Tongue (tissue), 2 donors: ENCODE data around the gene PHLPP1. TPM values are rescaled to one million over a fixed set of nuclear protein-coding genes. Genes with fewer than 3 reads are reported as not detected.

Source experiments
- DNase-seq: peaks from one replicate; pipeline ENCODE4 v3.0.0-alpha.2; 2015
- total RNA-seq: library from RNA; depleted of rRNA; stranded (reverse); fragments of >200 nt; gene quantifications from one replicate; pipeline ENCODE4 v1.2.3, GENCODE V29; 2014

The PHLPP1 gene
- total RNA-seq, 1 donor from 2014 or later, result 8.8 TPM

DNA sequence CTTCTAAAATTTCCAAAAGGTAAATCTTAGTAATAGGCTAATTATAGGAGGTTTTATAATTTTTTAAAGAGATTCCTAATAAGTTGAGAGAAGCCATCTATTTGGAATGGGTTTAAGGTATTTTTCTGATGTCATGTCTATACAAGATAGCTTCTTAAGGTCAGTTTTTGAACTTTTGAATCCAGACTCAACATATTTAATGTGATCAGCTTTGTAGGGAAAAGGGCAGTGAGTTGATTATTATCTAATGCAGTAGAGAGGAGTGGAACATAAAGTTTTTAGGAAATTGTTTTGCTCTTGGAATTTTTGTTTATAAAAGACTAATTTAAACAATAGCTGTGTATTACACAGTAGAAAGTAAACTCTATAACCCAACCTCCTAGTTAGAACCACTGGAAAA lies 96.3 kb downstream of the PHLPP1 start:
- no peak for DNase-seq

DNA sequence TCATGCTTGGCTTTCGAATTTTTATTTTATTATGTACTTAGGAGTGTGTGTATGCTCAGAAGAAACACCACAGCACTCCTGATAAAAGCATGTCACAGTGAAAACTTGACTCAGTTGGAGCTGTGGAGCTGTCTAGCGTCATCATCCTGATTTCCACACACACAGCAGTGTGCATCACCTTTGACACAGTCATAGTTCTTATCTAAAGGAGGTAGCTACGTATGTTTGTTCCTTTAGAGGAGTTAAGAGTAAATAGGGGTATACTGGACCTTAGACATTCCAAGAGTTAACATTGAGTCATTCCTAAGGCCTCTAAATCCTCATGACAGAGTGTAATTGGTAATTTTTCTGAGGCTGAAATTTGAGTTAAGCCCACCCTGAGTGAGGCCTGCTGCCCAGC lies 96.9 kb downstream of the PHLPP1 start:
- no peak for DNase-seq

GRCh38 chr18:62812876-62813275 lies 97.5 kb downstream of the PHLPP1 start:
- DNase-seq, result no peak

- no peak for DNase-seq
Measured at GRCh38 chr18:62814132-62814759, 98.9 kb downstream of the PHLPP1 start.

DNA sequence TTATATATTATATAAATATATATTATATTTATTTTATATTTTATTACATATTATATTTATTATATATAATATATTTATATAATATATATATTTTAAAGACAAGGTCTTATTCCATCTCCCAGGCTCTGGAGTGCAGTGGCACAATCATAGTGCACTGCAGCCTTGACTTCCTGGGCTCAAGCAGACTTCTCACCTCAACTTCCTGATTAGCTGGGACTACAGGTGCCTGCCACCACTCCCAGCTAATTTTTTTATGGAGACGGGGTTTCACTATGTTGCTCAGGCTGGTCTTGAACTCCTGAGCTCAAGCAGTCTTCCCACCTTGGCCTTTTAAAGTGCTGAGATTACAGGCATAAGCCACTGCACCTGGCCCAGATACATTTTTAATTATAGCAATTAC lies 110.0 kb downstream of the PHLPP1 start:
- DNase-seq, result no peak

GRCh38 chr18:62827397-62827796 lies 112.1 kb downstream of the PHLPP1 start:
- no peak for DNase-seq

DNA sequence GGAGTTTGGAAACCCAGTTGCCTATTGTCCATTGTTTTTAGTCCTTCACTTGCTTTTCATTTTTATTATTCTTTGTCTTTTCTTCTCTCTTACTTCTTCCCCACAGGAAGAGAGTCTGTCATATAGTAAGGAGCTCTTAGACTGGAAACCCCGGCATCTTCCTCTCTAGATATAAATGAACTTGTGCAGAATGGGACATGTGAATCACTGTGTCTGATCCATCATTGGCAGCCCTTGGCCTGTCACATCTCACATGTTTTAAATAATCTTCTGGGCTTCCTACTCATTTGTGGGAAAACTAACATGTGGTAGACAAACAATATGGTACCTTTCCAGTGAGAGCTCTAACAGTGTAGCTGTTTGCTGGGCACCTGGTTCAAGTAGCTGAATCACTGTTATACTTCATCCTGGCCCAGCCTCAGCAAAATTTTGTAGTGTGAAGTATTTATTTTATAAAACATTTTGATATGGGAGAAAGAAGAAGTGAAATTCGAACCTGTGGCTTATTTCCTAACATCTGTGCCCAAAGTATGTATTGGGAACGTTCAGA lies 112.8 kb downstream of the PHLPP1 start:
- no peak for DNase-seq

DNA sequence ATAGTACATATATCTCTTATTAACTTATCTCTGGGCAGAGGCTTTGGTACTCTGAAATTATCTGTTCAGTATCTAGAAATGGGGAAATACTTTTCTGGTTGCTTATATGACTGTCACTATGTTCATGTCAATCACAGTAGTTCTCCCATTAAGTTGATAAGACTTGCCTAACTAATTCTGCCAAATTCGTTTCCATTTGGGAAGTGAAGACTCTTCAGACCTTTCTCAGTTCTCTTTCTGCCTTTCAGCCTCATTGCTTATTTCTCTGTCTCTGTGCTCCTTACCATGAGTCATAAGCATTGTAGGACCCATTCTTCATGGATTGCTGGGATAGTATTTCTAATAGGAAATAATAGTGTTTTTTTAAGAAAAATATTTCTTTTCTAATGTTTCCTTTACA lies 113.5 kb downstream of the PHLPP1 start:
- DNase-seq, result no peak

GRCh38 chr18:62829936-62830335 lies 114.6 kb downstream of the PHLPP1 start:
- no peak for DNase-seq

DNA sequence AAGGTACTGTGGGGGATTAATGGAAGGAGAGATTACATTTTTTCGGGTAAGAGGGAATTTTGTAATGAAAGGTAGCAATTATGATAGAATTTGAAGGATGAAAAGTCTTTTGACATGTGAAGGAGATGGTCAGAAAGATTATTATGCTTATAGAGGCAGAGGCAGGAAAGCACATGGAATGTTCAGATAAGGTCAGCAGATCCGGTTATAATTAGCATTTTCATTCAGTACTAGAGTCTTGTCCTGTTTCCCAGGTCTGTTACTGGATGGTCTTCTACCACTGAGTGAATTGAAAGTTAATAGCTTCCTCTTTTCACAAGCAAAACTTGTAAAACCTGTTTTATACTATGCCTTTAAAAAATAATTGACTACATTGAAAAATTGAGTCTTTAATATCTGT lies 116.9 kb downstream of the PHLPP1 start:
- no peak for DNase-seq

DNA sequence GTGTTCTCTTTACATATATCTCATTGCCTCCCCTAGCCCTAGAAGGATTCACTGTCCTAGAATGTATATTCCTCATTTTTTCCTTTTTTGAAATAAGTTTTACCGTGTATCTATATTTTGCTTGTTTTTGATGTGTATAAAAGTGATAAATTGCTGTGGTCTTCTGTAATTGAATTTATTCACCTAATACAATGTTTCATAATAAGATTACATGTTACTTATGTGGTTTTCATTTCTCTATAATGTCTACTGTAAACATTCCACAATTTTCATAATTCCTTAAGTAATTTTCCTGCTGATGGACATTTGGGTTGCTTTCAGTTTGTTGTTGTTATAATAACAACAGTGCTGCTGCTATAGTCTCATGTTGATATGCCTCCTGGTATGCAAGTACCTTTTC lies 118.2 kb downstream of the PHLPP1 start:
- DNase-seq, result no peak

DNA sequence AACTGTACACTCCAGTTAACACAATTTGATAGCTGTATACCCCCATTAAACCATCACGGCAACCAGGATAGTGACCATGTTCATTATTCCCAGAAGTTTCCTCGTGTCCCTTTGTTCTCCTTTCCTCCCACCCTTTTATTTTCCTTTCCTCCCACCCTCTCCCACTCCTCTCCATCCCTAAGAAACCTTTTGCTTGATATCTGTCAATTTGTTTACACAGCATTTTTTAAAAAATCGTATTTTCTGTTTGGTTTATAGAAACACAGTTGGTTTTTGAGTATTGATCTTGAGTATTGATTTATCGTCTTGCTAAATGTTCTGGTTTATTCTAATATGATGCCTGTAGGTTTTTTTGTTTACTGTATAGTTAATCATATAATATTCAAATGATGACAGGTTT lies 119.4 kb downstream of the PHLPP1 start:
- no peak for DNase-seq

GRCh38 chr18:62837011-62837410 lies 121.7 kb downstream of the PHLPP1 start:
- DNase-seq, result no peak

- no peak for DNase-seq
Measured at GRCh38 chr18:62838475-62839098, 123.2 kb downstream of the PHLPP1 start.

GRCh38 chr18:62839874-62840713 lies 124.8 kb downstream of the PHLPP1 start:
- no peak for DNase-seq

GRCh38 chr18:62841405-62841804 lies 126.1 kb downstream of the PHLPP1 start:
- no peak for DNase-seq

DNA sequence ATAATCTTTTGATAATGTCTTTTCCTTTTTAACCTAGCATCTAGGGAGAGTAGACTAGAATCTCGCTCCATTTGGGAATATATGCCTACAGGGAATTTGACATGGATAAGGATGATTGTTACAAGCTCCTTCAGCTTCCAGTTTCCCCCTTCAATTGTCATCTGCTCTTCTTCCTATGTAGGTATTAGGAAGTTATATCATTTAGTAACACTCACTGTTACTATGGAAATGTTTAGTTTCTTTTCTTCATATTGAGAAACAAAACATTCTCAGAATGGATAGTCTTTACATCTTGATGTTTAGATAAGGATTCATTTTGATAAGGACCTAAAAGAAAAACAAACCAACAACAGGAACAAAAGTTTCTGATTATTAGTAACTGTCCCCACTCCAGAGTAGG lies 127.6 kb downstream of the PHLPP1 start:
- no peak for DNase-seq

DNA sequence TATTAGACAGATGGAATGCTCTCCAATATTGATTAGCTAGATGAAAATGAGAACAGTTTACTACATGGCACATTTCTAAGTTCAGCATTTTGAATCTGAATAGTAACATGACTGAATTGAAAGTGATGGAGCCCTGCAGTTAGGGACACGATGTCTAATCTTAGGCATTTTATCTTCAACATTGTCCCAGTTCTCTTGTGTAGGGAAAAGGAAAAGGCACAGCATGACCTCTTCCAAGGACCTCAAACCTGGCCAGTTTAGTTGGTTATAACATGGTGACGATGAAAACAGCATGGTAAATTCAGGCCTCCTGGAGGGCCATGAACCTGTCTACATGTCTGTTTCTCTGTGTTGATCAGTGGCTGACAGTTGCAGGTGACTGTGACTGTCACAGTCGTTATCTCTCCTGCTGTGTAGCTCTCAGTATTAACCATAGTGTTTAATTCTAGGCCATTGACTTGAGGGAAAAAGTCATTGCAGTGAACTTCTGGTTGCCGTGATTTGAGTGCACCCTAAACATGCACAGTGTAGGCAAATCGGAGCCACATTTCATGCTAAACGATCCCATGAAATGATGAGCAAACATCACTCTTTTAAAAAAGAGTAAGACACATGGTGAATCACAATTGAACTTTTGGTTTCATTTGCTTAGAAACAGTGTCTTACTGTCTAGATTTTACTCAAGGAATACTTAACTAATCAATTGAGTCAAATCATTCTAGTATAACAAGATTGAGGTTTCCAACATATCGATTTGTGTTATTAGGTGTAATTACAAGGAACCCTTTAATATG lies 129.7 kb downstream of the PHLPP1 start:
- no peak for DNase-seq

- no peak for DNase-seq
Measured at GRCh38 chr18:62846313-62846712, 131.0 kb downstream of the PHLPP1 start.

GRCh38 chr18:62847081-62847480 lies 131.7 kb downstream of the PHLPP1 start:
- DNase-seq, result no peak

DNA sequence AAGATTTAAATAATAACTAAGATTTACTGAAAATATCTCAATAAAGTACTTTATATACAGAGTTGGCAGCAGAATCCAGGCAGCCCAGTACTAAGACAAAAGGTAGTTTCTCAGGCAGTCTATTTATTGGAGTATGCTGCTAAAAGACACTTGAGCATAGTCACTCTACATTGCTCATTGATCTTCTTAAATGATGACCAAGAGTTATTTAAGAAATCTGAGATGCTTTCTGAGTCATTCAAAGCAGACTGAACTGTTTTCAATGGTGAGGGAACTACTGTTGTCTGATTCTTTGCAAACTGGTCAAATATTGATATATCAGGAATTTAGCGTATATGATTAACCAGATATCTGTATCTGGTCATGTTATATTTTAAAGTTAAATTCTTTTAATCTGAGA lies 133.6 kb downstream of the PHLPP1 start:
- DNase-seq, result no peak

- no peak for DNase-seq
Measured at GRCh38 chr18:62850619-62851306, 135.4 kb downstream of the PHLPP1 start.
